IMR-90 (cell line): ENCODE results near the gene TRIP6. TPM values are rescaled to one million over a fixed set of nuclear protein-coding genes. Genes with fewer than 3 reads are reported as not detected.

Experiments used
- CEBPB ChIP-seq: IDR thresholded peaks from 2 replicates; pipeline ENCODE4 v1.6.1; 2012; ENCODE audit warnings: low read depth, low read length, improper control_type of control experiment
- RFX5 ChIP-seq: IDR thresholded peaks from 2 replicates; pipeline ENCODE4 v1.8.0; 2012; ENCODE audit warnings: low read depth, mild to moderate bottlenecking, low read length, moderate library complexity
- SMC3 ChIP-seq: fragments of 150-350 bp; IDR thresholded peaks from 2 replicates; pipeline ENCODE4 v1.6.1; 2016; ENCODE audit warnings: low read depth, mild to moderate bottlenecking, antibody characterized with exemption, low read length, moderate library complexity
- polyA plus RNA-seq, 3 experiments: library from polyadenylated mRNA; depleted of rRNA; stranded (reverse); fragments of >200 nt; gene quantifications; 2 replicates each; pipeline ENCODE4 v1.2.3, GENCODE V29; 2012; ENCODE audit warnings: low replicate concordance in 1 of 3
- total RNA-seq: library from RNA; depleted of rRNA; stranded (reverse); fragments of >200 nt; gene quantifications from 2 replicates; pipeline ENCODE4 v1.2.3, GENCODE V29; 2012

Gene TRIP6
- total and polyA plus RNA-seq, 2 of the 4 experiments (the other 2 are of a cell fraction) = 36.4 to 72.3 TPM

GRCh38 chr7:100890653-100891567 lies 23.7 kb downstream of the TRIP6 start (continued):
- TF ChIP-seq SMC3 (no peak), CEBPB (no peak), RFX5 (no peak)
